ENCODE data around the gene TCP11. TPM values are rescaled to one million over a fixed set of nuclear protein-coding genes. Genes with fewer than 3 reads are reported as not detected.

TCP11 gene
- total RNA-seq, 1 donor from 2014 or later = 0.43 TPM

DNA sequence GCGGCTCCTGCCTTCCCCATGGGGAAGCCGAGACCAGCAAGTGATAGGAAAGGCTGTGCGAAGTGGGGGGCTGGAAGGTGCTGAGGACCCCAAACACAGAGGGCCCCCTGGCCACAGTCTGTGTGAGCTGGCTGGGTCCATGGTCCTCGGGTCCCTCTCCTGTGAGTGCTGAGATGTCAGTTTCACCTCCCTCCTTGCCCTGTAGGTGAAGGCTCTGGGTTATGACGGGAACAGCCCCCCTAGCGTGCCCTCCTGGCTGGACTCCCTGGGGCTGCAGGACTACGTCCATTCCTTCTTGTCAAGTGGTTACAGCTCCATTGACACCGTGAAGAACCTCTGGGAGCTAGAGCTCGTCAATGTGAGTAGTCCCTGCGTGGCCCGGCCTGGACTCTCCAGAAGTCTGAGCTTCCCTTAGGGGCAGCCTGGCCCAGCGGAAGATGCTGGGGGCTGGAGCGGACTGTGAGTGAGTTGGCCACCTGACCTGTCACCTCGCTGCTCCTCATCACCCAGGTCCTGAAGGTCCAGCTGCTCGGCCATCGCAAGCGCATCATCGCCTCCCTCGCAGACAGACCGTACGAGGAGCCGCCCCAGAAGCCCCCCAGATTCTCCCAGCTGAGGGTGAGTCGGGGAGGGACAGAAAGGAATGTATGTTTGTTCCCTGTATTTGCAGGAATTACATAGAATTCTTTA is 61.7 kb downstream of the TCP11 start:
- H3K4me3 ChIP-seq = no peak overlapping the region
- peaks cover 76 to 85% of the 10 kb centered on the region in 2 donors for H3K36me3 ChIP-seq
- intact Hi-C loops (cut with DNase I) = no loop called here
- H3K27me3 ChIP-seq = no peaks in the 10 kb centered on the region
- no peaks in the 10 kb centered on the region for H3K4me1 ChIP-seq
- no peaks in the 10 kb centered on the region for H3K9me3 ChIP-seq
- peak in 1 of 2 donors; percentile 59 for DNase-seq (ENCODE audit: low spot score in 2 of 2)
- H3K27ac ChIP-seq = no peak overlapping the region
- TF ChIP-seq, protein P1, sequence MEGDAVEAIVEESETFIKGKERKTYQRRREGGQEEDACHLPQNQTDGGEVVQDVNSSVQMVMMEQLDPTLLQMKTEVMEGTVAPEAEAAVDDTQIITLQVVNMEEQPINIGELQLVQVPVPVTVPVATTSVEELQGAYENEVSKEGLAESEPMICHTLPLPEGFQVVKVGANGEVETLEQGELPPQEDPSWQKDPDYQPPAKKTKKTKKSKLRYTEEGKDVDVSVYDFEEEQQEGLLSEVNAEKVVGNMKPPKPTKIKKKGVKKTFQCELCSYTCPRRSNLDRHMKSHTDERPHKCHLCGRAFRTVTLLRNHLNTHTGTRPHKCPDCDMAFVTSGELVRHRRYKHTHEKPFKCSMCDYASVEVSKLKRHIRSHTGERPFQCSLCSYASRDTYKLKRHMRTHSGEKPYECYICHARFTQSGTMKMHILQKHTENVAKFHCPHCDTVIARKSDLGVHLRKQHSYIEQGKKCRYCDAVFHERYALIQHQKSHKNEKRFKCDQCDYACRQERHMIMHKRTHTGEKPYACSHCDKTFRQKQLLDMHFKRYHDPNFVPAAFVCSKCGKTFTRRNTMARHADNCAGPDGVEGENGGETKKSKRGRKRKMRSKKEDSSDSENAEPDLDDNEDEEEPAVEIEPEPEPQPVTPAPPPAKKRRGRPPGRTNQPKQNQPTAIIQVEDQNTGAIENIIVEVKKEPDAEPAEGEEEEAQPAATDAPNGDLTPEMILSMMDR (IDR thresholded peaks at IDR 0.05) = no peak

DNA sequence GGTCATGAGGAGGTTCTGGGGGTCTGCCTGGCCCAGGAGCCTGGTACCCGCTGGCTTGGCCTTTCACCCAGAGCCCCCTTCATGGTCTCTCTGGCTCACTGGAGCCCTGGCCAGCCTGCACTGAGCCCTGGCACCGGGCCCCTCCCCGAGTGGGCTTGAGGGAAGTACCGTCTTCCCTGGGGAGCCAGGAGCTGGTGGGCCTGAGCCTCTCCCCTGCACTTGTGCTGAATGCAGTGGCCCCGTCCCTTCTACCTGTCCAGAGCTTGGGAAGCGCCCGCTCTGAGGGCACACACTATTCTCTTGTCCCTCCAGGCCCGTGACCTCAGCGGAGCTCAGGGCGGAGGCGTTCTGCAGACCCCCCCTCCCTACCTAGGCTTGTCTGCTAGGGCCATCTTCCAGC is 62.2 kb downstream of the TCP11 start:
- no peak overlapping the region for H3K4me3 ChIP-seq
- no peaks in the 10 kb centered on the region for H3K27me3 ChIP-seq
- H3K27ac ChIP-seq = no peak overlapping the region
- TF ChIP-seq, protein P1 (IDR thresholded peaks at IDR 0.05) = no peak
- intact Hi-C loops (cut with DNase I) = no loop called here
- DNase-seq (ENCODE audit: low spot score in 2 of 2) = peak in 1 of 2 donors; percentile 53
- peaks cover 72 to 85% of the 10 kb centered on the region in 2 donors for H3K36me3 ChIP-seq
- H3K9me3 ChIP-seq = no peaks in the 10 kb centered on the region
- H3K4me1 ChIP-seq = no peaks in the 10 kb centered on the region

DNA sequence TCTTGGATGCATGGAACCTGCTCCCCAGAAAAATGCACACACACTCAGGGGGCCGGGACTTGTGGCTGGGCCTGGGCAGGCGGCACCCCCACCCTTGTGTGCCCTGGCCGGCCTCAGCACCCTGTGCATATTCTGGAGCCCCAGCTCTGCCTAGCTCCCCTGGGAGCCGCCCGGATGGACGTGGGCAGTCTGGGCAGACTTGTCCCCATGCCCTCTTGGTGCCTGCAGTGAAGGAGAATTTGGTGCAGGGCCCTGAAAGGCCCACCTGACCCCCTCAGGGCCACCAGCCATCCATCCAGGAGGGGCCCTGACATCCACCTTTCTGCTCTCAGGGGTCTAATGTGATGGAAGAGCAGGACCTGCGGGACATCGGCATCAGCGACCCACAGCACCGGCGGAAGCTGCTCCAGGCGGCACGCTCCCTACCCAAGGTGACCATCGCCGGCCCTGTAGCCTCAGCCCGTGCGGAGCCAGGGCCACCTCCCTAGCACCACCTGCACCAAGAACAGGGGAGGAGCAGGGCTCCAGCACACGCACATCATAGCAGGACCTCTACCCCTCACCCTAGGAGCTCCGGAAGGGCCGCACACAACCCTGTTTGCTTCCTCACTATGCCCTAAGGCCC is 62.8 kb downstream of the TCP11 start:
- Histone ChIP-seq H3K4me3 (no peak overlapping the region), H3K27ac (no peak overlapping the region), H3K36me3 (peaks cover 70 to 85% of the 10 kb centered on the region in 2 donors), H3K27me3 (no peaks in the 10 kb centered on the region), H3K9me3 (no peaks in the 10 kb centered on the region), H3K4me1 (no peaks in the 10 kb centered on the region)
- intact Hi-C loops (cut with DNase I) = no loop called here
- peak; percentile 4 to 56 for DNase-seq (ENCODE audit: low spot score in 2 of 2)
- TF ChIP-seq, protein P1 (IDR thresholded peaks at IDR 0.05) = no peak

DNA sequence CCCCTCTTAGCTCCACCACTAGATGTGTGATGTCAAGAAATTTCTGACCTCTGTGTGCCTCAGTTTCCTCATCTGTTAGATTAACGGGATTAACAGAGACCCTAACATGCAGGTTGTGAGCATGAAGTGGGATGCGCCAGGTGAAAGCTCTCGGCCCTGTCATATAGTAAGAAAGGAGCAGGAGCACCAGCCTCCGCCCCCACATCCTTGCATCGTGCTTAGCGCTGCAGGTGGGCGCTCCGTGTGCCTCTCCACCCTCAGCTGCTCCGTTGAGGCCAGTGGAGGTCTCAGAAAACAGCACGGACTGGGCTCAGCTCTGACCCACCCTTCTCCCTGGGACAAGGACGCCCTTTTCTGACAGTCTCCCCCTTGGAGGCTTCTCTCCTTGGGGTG is 63.4 kb downstream of the TCP11 start:
- Histone ChIP-seq H3K4me1 (no peaks in the 10 kb centered on the region), H3K4me3 (no peak overlapping the region), H3K36me3 (peaks cover 65 to 85% of the 10 kb centered on the region in 2 donors), H3K9me3 (no peaks in the 10 kb centered on the region), H3K27ac (no peak overlapping the region), H3K27me3 (no peaks in the 10 kb centered on the region)
- DNase-seq (ENCODE audit: low spot score in 2 of 2) = peak in 1 of 2 donors; percentile 21
- intact Hi-C loops (cut with DNase I) = no loop called here
- TF ChIP-seq, protein P1 (IDR thresholded peaks at IDR 0.05) = no peak

DNA sequence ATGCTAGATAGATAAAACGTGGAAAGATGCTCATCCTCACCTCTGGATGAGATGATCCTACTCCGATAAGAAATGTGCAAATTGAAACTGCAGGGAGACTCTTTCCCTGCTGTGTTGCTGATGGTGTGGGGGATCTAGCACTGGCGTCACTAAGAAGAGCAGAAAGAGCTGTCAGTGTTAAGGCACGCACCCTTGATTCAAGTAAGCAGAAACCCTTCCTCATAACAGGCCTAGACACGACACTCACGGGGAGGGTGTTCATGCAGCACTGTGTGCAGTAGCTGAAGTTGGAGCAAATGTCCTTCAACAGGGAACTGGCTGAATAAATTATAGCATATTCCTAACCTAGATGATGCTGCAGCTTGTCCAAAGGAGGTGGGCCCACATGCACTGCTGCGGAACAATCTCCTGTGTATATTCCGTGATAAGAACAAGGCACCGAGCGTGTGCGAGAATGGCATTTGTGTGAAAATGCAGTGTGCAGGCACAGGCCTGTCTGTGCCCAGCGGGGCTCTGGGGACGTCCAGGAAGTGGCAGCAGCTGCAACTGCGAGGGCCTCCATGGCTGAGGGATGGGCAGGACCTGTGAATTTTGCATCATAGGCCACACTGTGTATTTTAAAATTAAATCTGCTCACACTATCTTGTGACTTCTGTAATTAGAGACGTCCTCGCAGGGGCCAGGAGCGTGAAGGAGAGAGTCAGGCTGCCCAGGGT is 64.0 kb downstream of the TCP11 start:
- H3K36me3 ChIP-seq = peaks cover 59 to 85% of the 10 kb centered on the region in 2 donors
- peak in 1 of 2 donors; percentile 0 for DNase-seq (ENCODE audit: low spot score in 2 of 2)
- no peak overlapping the region for H3K27ac ChIP-seq

More for the DNA sequence above, 64.0 kb downstream of the TCP11 start:
- no peaks in the 10 kb centered on the region for H3K9me3 ChIP-seq
- no peaks in the 10 kb centered on the region for H3K4me1 ChIP-seq
- intact Hi-C loops (cut with DNase I) = no loop called here
- no peak overlapping the region for H3K4me3 ChIP-seq
- no peaks in the 10 kb centered on the region for H3K27me3 ChIP-seq
- TF ChIP-seq, protein P1 (IDR thresholded peaks at IDR 0.05) = no peak
